GM23338 (cell line): ENCODE data around the gene GPT2. TPM values are rescaled to one million over a fixed set of nuclear protein-coding genes. Genes with fewer than 3 reads are reported as not detected.

Experiments
- ATAC-seq: fragments of 200-7000 bp; cut with Tn5 transposase; 3 replicates; pipeline ENCODE4 v1.9.1; 2020
- DNase-seq: peaks from one replicate; pipeline ENCODE4 v3.0.0-alpha.2; 2015; ENCODE audit warnings: low spot score
- H2AFZ ChIP-seq: fragments of 200-600 bp; sonication (generic); 2 replicates; pipeline ENCODE4 v1.8.0; 2016; ENCODE audit warnings: antibody characterized with exemption, mild to moderate bottlenecking, moderate library complexity
- H3F3A ChIP-seq: fragments of 200-600 bp; sonication (generic); replicated peaks from 2 replicates; pipeline ENCODE4 v1.8.0; 2017; ENCODE audit warnings: antibody characterized with exemption, mixed run types, low read depth
- H3K27ac ChIP-seq: fragments of 200-600 bp; sonication (generic); 2 replicates; pipeline ENCODE4 v1.6.1; 2016; ENCODE audit warnings: low read depth
- H3K27me3 ChIP-seq: fragments of 200-600 bp; sonication (generic); 2 replicates; pipeline ENCODE4 v1.8.0; 2016; ENCODE audit warnings: mild to moderate bottlenecking, mixed run types, moderate library complexity; ENCODE audit not compliant: insufficient read depth
- H3K36me3 ChIP-seq: fragments of 200-600 bp; sonication (generic); 2 replicates; pipeline ENCODE4 v1.8.0; 2016; ENCODE audit warnings: mild to moderate bottlenecking; ENCODE audit not compliant: insufficient read depth
- H3K4me1 ChIP-seq: fragments of 200-600 bp; sonication (generic); 2 replicates; pipeline ENCODE4 v1.8.0; 2016; ENCODE audit warnings: mild to moderate bottlenecking, moderate library complexity; ENCODE audit not compliant: insufficient read depth
- H3K4me2 ChIP-seq: fragments of 200-600 bp; sonication (generic); 2 replicates; pipeline ENCODE4 v1.7.1; 2017; ENCODE audit warnings: mixed run types
- H3K4me3 ChIP-seq: fragments of 200-600 bp; sonication (generic); 2 replicates; pipeline ENCODE4 v1.6.1; 2016; ENCODE audit warnings: mixed run types
- H3K79me2 ChIP-seq: fragments of 200-600 bp; sonication (generic); replicated peaks from 2 replicates; pipeline ENCODE4 v1.8.0; 2017; ENCODE audit warnings: mild to moderate bottlenecking; ENCODE audit not compliant: insufficient read depth
- H3K9me2 ChIP-seq: fragments of 200-600 bp; sonication (generic); 2 replicates; pipeline ENCODE4 v1.8.0; 2017; ENCODE audit not compliant: insufficient read depth
- H4K20me1 ChIP-seq: fragments of 200-600 bp; sonication (generic); replicated peaks from 2 replicates; pipeline ENCODE4 v1.8.0; 2017; ENCODE audit warnings: mild to moderate bottlenecking; ENCODE audit not compliant: insufficient read depth
- H3K27ac Mint-ChIP-seq: 2 replicates; pipeline ENCODE4 v1.8.0; 2020; ENCODE audit warnings: inconsistent platforms, mild to moderate bottlenecking, moderate library complexity, mixed read lengths
- H3K27me3 Mint-ChIP-seq: 3 replicates; pipeline ENCODE4 v1.8.0; 2022; ENCODE audit warnings: low read depth, mild to moderate bottlenecking, moderate library complexity, mixed read lengths, inconsistent platforms; ENCODE audit not compliant: insufficient read depth, poor library complexity
- H3K36me3 Mint-ChIP-seq: 3 replicates; pipeline ENCODE4 v1.8.0; 2021; ENCODE audit warnings: low read depth, mild to moderate bottlenecking, inconsistent platforms, moderate library complexity, mixed read lengths
- H3K4me1 Mint-ChIP-seq: 3 replicates; pipeline ENCODE4 v1.8.0; 2020; ENCODE audit warnings: mild to moderate bottlenecking, inconsistent platforms, mixed read lengths
- H3K4me3 Mint-ChIP-seq: 3 replicates; pipeline ENCODE4 v1.8.0; 2021; ENCODE audit warnings: moderate library complexity, mild to moderate bottlenecking, inconsistent platforms, mixed read lengths
- H3K9me3 Mint-ChIP-seq: 3 replicates; pipeline ENCODE4 v1.8.0; 2020; ENCODE audit warnings: moderate library complexity, mild to moderate bottlenecking, inconsistent platforms, mixed read lengths
- CREB1 ChIP-seq: fragments of 250-450 bp; sonication (Bioruptor Pico); IDR thresholded peaks from 2 replicates; pipeline ENCODE4 v1.5.0; 2020; ENCODE audit warnings: low read depth, mild to moderate bottlenecking, moderate library complexity
- CTCF ChIP-seq, 2 experiments: fragments of 200-600 bp in 1 of 2; sonication (generic) in 1 of 2; conservative IDR thresholded peaks; 2 replicates each; pipeline versions ENCODE4 v1.5.1 to v1.6.1; 2016 to 2017; ENCODE audit warnings: antibody characterized with exemption in 2 of 2, low read depth in 2 of 2, mild to moderate bottlenecking in 2 of 2, moderate library complexity in 1 of 2
- ETS1 ChIP-seq: IDR thresholded peaks from 2 replicates; pipeline ENCODE4 v1.6.1; 2016; ENCODE audit warnings: antibody characterized with exemption
- EZH2 ChIP-seq: fragments of 200-600 bp; sonication (generic); IDR thresholded peaks from one replicate; pipeline ENCODE4 v1.8.0; 2017; ENCODE audit warnings: antibody characterized with exemption, mild to moderate bottlenecking, low read depth; ENCODE audit not compliant: unreplicated experiment
- EZH2phosphoT487 ChIP-seq: fragments of 200-600 bp; sonication (generic); IDR thresholded peaks from one replicate; pipeline ENCODE4 v1.8.1; 2018; ENCODE audit warnings: antibody characterized with exemption; ENCODE audit not compliant: unreplicated experiment
- JUNB ChIP-seq: IDR thresholded peaks from one replicate; pipeline ENCODE4 v1.6.1; 2016; ENCODE audit warnings: antibody characterized with exemption; ENCODE audit not compliant: unreplicated experiment
- NANOG ChIP-seq: IDR thresholded peaks from 2 replicates; pipeline ENCODE4 v1.6.1; 2016; ENCODE audit warnings: antibody characterized with exemption, borderline replicate concordance
- POLR2AphosphoS5 ChIP-seq: IDR thresholded peaks from 2 replicates; pipeline ENCODE4 v1.6.1; 2016; ENCODE audit warnings: antibody characterized with exemption, low read depth
- REST ChIP-seq: IDR thresholded peaks from one replicate; pipeline ENCODE4 v1.6.1; 2018; ENCODE audit warnings: antibody characterized with exemption; ENCODE audit not compliant: unreplicated experiment
- STAT1 ChIP-seq: IDR thresholded peaks from one replicate; pipeline ENCODE4 v1.6.1; 2016; ENCODE audit warnings: antibody characterized with exemption; ENCODE audit not compliant: unreplicated experiment
- ZNF114 ChIP-seq: fragments of 250-450 bp; sonication (Bioruptor Pico); IDR thresholded peaks from 2 replicates; pipeline ENCODE4 v1.5.0; 2020; ENCODE audit warnings: mild to moderate bottlenecking, moderate library complexity
- polyA plus RNA-seq: library from polyadenylated mRNA; unstranded; fragments of >200 nt; fragmentation: Nextera tagmentation; extraction: Ambion mirVana; gene quantifications from 2 replicates; pipeline ENCODE4 v1.2.1, GENCODE V29; 2016
- total RNA-seq: library from RNA; depleted of rRNA; stranded (reverse); fragments of >200 nt; shearing (Covaris generic); gene quantifications from 2 replicates; pipeline ENCODE4 v1.2.3, GENCODE V29; 2014
- TF ChIP-seq, protein P1 (sequence below): fragments of 250-450 bp; sonication (Bioruptor Pico); IDR thresholded peaks from 2 replicates; pipeline ENCODE4 v1.5.0; 2020; ENCODE audit warnings: mild to moderate bottlenecking, moderate library complexity

Gene GPT2
- total and polyA plus RNA-seq, 2 experiments from 2014 or later = 48.5 to 81.0 TPM

DNA sequence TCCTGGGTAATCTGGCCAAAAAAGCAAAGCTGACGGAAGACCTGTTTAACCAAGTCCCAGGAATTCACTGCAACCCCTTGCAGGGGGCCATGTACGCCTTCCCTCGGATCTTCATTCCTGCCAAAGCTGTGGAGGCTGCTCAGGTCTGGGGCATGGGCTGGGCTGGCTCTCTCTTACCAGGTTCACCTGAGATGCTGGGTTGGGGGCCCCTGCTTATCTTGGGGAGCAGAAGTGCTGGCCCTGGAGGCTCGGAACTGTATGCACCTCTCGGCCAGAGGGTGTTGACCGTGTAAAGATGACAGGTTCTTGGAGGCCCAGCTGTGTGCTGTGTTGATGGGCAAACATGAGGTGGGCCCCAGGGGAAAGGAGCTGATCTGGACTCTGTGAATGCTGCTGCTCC, 40.2 kb downstream of the GPT2 start (continued):
- TF ChIP-seq POLR2AphosphoS5 = no peak

- DNase-seq (no peak), ATAC-seq (no peak)
- Histone ChIP-seq H3K36me3 (peaks cover 59% of the 10 kb centered on the region; the same call in 1 of the 2 replicates), H4K20me1 (peaks cover 9% of the 10 kb centered on the region; the same call in 1 of the 2 replicates), H2AFZ (no peak overlapping the region), H3K9me2 (no peaks in the 10 kb centered on the region), H3K4me3 (no peak overlapping the region), H3K4me2 (no peak overlapping the region), H3K27me3 (no peaks in the 10 kb centered on the region), H3K27ac (no peak overlapping the region), H3F3A (peaks cover 6% of the 10 kb centered on the region; the same call in 1 of the 2 replicates), H3K4me1 (no peaks in the 10 kb centered on the region), H3K79me2 (no peaks in the 10 kb centered on the region)
- peaks cover 4% of the 10 kb centered on the region; the same call in 1 of the 3 replicates for H3K4me1 Mint-ChIP-seq
- no peak overlapping the region for H3K4me3 Mint-ChIP-seq
- no peak overlapping the region for H3K27ac Mint-ChIP-seq
- H3K9me3 Mint-ChIP-seq = no peaks in the 10 kb centered on the region
- H3K27me3 Mint-ChIP-seq = peaks cover 13% of the 10 kb centered on the region
- H3K36me3 Mint-ChIP-seq = peaks cover 100% of the 10 kb centered on the region
- TF ChIP-seq JUNB = no peak
- TF ChIP-seq REST = no peak
- no peak for TF ChIP-seq CTCF (conservative IDR thresholded peaks at IDR 0.05; ENCODE audit: low read depth in 2 of 2)
- no peak for TF ChIP-seq ETS1
- no peak for TF ChIP-seq EZH2phosphoT487
- TF ChIP-seq ZNF114 = no peak
- TF ChIP-seq, protein P1, sequence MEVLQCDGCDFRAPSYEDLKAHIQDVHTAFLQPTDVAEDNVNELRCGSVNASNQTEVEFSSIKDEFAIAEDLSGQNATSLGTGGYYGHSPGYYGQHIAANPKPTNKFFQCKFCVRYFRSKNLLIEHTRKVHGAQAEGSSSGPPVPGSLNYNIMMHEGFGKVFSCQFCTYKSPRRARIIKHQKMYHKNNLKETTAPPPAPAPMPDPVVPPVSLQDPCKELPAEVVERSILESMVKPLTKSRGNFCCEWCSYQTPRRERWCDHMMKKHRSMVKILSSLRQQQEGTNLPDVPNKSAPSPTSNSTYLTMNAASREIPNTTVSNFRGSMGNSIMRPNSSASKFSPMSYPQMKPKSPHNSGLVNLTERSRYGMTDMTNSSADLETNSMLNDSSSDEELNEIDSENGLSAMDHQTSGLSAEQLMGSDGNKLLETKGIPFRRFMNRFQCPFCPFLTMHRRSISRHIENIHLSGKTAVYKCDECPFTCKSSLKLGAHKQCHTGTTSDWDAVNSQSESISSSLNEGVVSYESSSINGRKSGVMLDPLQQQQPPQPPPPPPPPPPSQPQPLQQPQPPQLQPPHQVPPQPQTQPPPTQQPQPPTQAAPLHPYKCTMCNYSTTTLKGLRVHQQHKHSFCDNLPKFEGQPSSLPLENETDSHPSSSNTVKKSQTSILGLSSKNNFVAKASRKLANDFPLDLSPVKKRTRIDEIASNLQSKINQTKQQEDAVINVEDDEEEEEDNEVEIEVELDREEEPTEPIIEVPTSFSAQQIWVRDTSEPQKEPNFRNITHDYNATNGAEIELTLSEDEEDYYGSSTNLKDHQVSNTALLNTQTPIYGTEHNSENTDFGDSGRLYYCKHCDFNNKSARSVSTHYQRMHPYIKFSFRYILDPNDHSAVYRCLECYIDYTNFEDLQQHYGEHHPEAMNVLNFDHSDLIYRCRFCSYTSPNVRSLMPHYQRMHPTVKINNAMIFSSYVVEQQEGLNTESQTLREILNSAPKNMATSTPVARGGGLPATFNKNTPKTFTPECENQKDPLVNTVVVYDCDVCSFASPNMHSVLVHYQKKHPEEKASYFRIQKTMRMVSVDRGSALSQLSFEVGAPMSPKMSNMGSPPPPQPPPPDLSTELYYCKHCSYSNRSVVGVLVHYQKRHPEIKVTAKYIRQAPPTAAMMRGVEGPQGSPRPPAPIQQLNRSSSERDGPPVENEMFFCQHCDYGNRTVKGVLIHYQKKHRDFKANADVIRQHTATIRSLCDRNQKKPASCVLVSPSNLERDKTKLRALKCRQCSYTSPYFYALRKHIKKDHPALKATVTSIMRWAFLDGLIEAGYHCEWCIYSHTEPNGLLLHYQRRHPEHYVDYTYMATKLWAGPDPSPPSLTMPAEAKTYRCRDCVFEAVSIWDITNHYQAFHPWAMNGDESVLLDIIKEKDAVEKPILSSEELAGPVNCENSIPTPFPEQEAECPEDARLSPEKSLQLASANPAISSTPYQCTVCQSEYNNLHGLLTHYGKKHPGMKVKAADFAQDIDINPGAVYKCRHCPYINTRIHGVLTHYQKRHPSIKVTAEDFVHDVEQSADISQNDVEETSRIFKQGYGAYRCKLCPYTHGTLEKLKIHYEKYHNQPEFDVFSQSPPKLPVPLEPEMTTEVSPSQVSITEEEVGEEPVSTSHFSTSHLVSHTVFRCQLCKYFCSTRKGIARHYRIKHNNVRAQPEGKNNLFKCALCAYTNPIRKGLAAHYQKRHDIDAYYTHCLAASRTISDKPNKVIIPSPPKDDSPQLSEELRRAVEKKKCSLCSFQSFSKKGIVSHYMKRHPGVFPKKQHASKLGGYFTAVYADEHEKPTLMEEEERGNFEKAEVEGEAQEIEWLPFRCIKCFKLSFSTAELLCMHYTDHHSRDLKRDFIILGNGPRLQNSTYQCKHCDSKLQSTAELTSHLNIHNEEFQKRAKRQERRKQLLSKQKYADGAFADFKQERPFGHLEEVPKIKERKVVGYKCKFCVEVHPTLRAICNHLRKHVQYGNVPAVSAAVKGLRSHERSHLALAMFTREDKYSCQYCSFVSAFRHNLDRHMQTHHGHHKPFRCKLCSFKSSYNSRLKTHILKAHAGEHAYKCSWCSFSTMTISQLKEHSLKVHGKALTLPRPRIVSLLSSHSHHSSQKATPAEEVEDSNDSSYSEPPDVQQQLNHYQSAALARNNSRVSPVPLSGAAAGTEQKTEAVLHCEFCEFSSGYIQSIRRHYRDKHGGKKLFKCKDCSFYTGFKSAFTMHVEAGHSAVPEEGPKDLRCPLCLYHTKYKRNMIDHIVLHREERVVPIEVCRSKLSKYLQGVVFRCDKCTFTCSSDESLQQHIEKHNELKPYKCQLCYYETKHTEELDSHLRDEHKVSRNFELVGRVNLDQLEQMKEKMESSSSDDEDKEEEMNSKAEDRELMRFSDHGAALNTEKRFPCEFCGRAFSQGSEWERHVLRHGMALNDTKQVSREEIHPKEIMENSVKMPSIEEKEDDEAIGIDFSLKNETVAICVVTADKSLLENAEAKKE (CRISPR knock-in tag) = no peak
- no peak for TF ChIP-seq EZH2
- TF ChIP-seq CREB1 (CRISPR knock-in tag) = no peak
- no peak for TF ChIP-seq NANOG
- TF ChIP-seq STAT1 = no peak
Measured at GRCh38 chr16:46926470-46927225, 42.5 kb downstream of the GPT2 start.
